GM12878 (cell line): ENCODE data around the gene RHOXF2.

Experiments
- CTCF ChIP-seq, 3 experiments: IDR thresholded peaks in 2 of 3; conservative IDR thresholded peaks in 1 of 3; 2 replicates each; pipeline ENCODE4 v1.5.1; 2011; ENCODE audit warnings: low read depth in 3 of 3, low read length in 3 of 3, mild to moderate bottlenecking in 3 of 3, control low read depth in 2 of 3, moderate library complexity in 2 of 3, inconsistent platforms in 1 of 3, mixed read lengths in 1 of 3; ENCODE audit not compliant: control insufficient read depth in 2 of 3, insufficient read depth in 1 of 3; ENCODE audit errors: extremely low read depth in 1 of 3
- JUNB ChIP-seq: IDR thresholded peaks from 2 replicates; pipeline ENCODE4 v1.6.1; 2016; ENCODE audit warnings: antibody characterized with exemption, mild to moderate bottlenecking
- LARP7 ChIP-seq: fragments of 450-650 bp; IDR thresholded peaks from 2 replicates; pipeline ENCODE4 v1.6.1; 2017; ENCODE audit warnings: mild to moderate bottlenecking
- SIX5 ChIP-seq: IDR thresholded peaks from 2 replicates; pipeline ENCODE4 v1.6.1; 2011; ENCODE audit warnings: mild to moderate bottlenecking, low read depth, low read length, moderate library complexity; ENCODE audit not compliant: severe bottlenecking
- SP1 ChIP-seq: IDR thresholded peaks from one replicate; pipeline ENCODE4 v1.6.1; 2011; ENCODE audit warnings: low read depth, low read length
- YY1 ChIP-seq: IDR thresholded peaks from 2 replicates; pipeline ENCODE4 v1.6.1; 2011; ENCODE audit warnings: low read depth, mild to moderate bottlenecking, low read length

DNA sequence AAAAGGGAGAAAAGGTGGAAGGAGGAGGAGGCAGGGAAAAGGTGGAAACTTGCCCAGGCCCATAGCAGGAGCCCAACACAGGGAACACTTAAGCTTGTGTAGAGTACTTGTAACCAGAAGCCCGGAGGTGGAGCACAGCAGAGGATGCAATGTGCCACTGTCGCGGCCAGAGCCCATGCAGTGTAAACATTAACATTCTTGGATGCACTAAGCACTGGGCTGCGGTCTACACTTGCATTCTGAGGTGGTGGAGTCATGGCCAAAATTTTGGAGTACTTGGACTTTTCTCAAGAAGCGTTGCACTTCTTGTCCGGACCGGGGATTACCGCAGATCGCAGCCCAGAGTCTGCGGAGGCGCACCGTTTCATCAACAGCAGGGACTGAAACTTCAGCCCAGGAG, 38.2 kb upstream of the RHOXF2 start:
- TF ChIP-seq YY1 = no peak
- no peak for TF ChIP-seq JUNB
- TF ChIP-seq CTCF (IDR thresholded peaks at IDR 0.05 in 2 of 3, conservative IDR thresholded peaks at IDR 0.05 in 1 of 3; ENCODE audit: control insufficient read depth in 2 of 3, extremely low read depth in 1 of 3, insufficient read depth in 1 of 3, low read depth in 3 of 3, low read length in 3 of 3) = no peak
- TF ChIP-seq SIX5 = no peak
- TF ChIP-seq SP1 = no peak
- TF ChIP-seq LARP7 = no peak
